CD14-positive monocyte (primary cell): ENCODE data around the gene KRTAP20-4. TPM values are rescaled to one million over a fixed set of nuclear protein-coding genes. Genes with fewer than 3 reads are reported as not detected.

ENCODE experiments used
- DNase-seq, 3 donors: peaks; one replicate each; pipeline ENCODE4 v3.0.0-alpha.2; 2011 to 2022
- H2AFZ ChIP-seq: 2 replicates; pipeline ENCODE4 v1.6.0; 2012; ENCODE audit warnings: mild to moderate bottlenecking, low read depth, low read length, inconsistent platforms; ENCODE audit not compliant: insufficient read depth, poor library complexity, severe bottlenecking
- H3K27ac ChIP-seq, 2 donors: 1 replicate in 1 of 2; 2 replicates in 1 of 2; pipeline ENCODE4 v1.5.1; 2012 to 2013; ENCODE audit warnings: low read length in 2 of 2, control low read depth in 1 of 2, inconsistent platforms in 1 of 2, low read depth in 1 of 2, mild to moderate bottlenecking in 1 of 2
- H3K27me3 ChIP-seq, 2 donors: one replicate each; pipeline versions ENCODE4 v1.6.0 to v1.6.1; 2011 to 2013; ENCODE audit warnings: low read length in 2 of 2; ENCODE audit not compliant: control insufficient read depth in 2 of 2, insufficient read depth in 2 of 2
- H3K36me3 ChIP-seq, 2 donors: replicated peaks in 1 of 2; 1 replicate in 1 of 2; 2 replicates in 1 of 2; pipeline versions ENCODE4 v1.5.1 to v1.6.1; 2012 to 2013; ENCODE audit warnings: low read length in 2 of 2, control low read depth in 1 of 2, inconsistent platforms in 1 of 2, mild to moderate bottlenecking in 1 of 2; ENCODE audit not compliant: insufficient read depth in 2 of 2, control insufficient read depth in 1 of 2
- H3K4me1 ChIP-seq, 2 donors: 1 replicate in 1 of 2; 2 replicates in 1 of 2; pipeline versions ENCODE4 v1.5.1 to v1.6.1; 2012 to 2013; ENCODE audit warnings: low read length in 2 of 2, control low read depth in 1 of 2, inconsistent platforms in 1 of 2, mild to moderate bottlenecking in 1 of 2, moderate library complexity in 1 of 2; ENCODE audit not compliant: insufficient read depth in 2 of 2, control insufficient read depth in 1 of 2
- H3K4me2 ChIP-seq: replicated peaks from 2 replicates; pipeline ENCODE3; 2012; ENCODE audit warnings: low read length, moderate library complexity, mild to moderate bottlenecking; ENCODE audit not compliant: poor library complexity, severe bottlenecking; ENCODE audit errors: extremely low read depth
- H3K4me3 ChIP-seq, 3 experiments: fragments of 200-600 bp in 1 of 3; sonication (generic) in 1 of 3; replicated peaks in 1 of 3; 1 replicate in 2 of 3; 2 replicates in 1 of 3; pipeline ENCODE4 v1.5.1; 2011 to 2013; ENCODE audit warnings: low read length in 3 of 3, mild to moderate bottlenecking in 3 of 3, control low read depth in 2 of 3, low read depth in 2 of 3, inconsistent platforms in 1 of 3, moderate library complexity in 1 of 3
- H3K79me2 ChIP-seq: 2 replicates; pipeline ENCODE4 v1.6.0; 2012; ENCODE audit warnings: mild to moderate bottlenecking, control low read depth, inconsistent platforms, low read length, moderate library complexity; ENCODE audit not compliant: insufficient read depth
- H3K9ac ChIP-seq: 2 replicates; pipeline ENCODE4 v1.6.0; 2017; ENCODE audit warnings: low read length, mild to moderate bottlenecking; ENCODE audit not compliant: insufficient read depth, poor library complexity, severe bottlenecking
- H3K9me3 ChIP-seq, 2 donors: replicated peaks in 1 of 2; 1 replicate in 1 of 2; 2 replicates in 1 of 2; pipeline versions ENCODE4 v1.5.1 to v1.6.1; 2012 to 2013; ENCODE audit warnings: low read length in 2 of 2, control low read depth in 1 of 2; ENCODE audit not compliant: control insufficient read depth in 1 of 2, insufficient read depth in 1 of 2
- H4K20me1 ChIP-seq: 2 replicates; pipeline ENCODE4 v1.6.0; 2012; ENCODE audit warnings: mild to moderate bottlenecking, low read length, control low read depth, moderate library complexity; ENCODE audit not compliant: insufficient read depth
- H3K27ac Mint-ChIP-seq, 7 donors: one replicate each; pipeline ENCODE4 v1.8.0; 2020; ENCODE audit warnings: mild to moderate bottlenecking in 7 of 7, mixed read lengths in 7 of 7, moderate library complexity in 6 of 7, inconsistent platforms in 2 of 7
- H3K27me3 Mint-ChIP-seq, 3 donors: one replicate each; pipeline ENCODE4 v1.8.0; 2021 to 2022; ENCODE audit warnings: low read depth in 3 of 3, mild to moderate bottlenecking in 3 of 3, mixed read lengths in 3 of 3, moderate library complexity in 3 of 3, inconsistent platforms in 1 of 3
- H3K36me3 Mint-ChIP-seq, 2 donors: one replicate each; pipeline ENCODE4 v1.8.0; 2020; ENCODE audit warnings: mixed read lengths in 2 of 2, inconsistent platforms in 1 of 2, mild to moderate bottlenecking in 1 of 2
- H3K4me1 Mint-ChIP-seq: one replicate; pipeline ENCODE4 v1.8.0; 2020; ENCODE audit warnings: mild to moderate bottlenecking, mixed read lengths
- H3K4me3 Mint-ChIP-seq, 2 donors: one replicate each; pipeline ENCODE4 v1.8.0; 2020; ENCODE audit warnings: mild to moderate bottlenecking in 2 of 2, mixed read lengths in 2 of 2, moderate library complexity in 1 of 2
- H3K9me3 Mint-ChIP-seq, 7 donors: one replicate each; pipeline ENCODE4 v1.8.0; 2020 to 2022; ENCODE audit warnings: mixed read lengths in 7 of 7, mild to moderate bottlenecking in 6 of 7, moderate library complexity in 6 of 7, inconsistent platforms in 2 of 7
- CTCF ChIP-seq: fragments of 200-600 bp; IDR thresholded peaks from one replicate; pipeline ENCODE4 v1.8.0; 2022; ENCODE audit warnings: antibody characterized with exemption, mild to moderate bottlenecking
- WGBS: methylation state at CpG from one replicate; pipeline ENCODE4 v1.1.5; 2013; ENCODE audit warnings: missing lambda C conversion rate; ENCODE audit not compliant: insufficient coverage; 5-methylcytosine and 5-hydroxymethylcytosine counted together
- intact Hi-C, 2 donors: fragments of 100-400 bp; cut with micrococcal nuclease; formaldehyde crosslinking; loops; one replicate each; pipeline versions ENCODE4 v1.15.0 to v1.15.1; 2023
- polyA plus RNA-seq, 3 donors: library from polyadenylated mRNA; depleted of rRNA in 1 of 3; unstranded in 2 of 3; stranded (reverse) in 1 of 3; fragments of 300-500 nt in 2 of 3; fragments of >200 nt in 1 of 3; fragmentation: Illumina TruSeq in 2 of 3; gene quantifications; 1 replicate in 2 of 3; 2 replicates in 1 of 3; pipeline ENCODE4 v1.2.3, GENCODE V29; 2012 to 2021

The KRTAP20-4 gene
- polyA plus RNA-seq, 3 donors: not detected

- no peak for TF ChIP-seq CTCF
- H3K9ac ChIP-seq: no peak overlapping the region
- DNase-seq: no peak
- peaks cover 20 to 31% of the 10 kb centered on the region in 2 donors for H3K9me3 ChIP-seq
- no peak overlapping the region for H3K4me3 Mint-ChIP-seq
- intact Hi-C loops: no loop called here
- no peaks in the 10 kb centered on the region for H3K27me3 Mint-ChIP-seq
- H3K4me2 ChIP-seq: no peak overlapping the region
- H2AFZ ChIP-seq: no peak overlapping the region
- H3K36me3 ChIP-seq: no peaks in the 10 kb centered on the region
- H4K20me1 ChIP-seq: no peaks in the 10 kb centered on the region
- H3K27ac ChIP-seq: no peak overlapping the region
- peaks cover 2 to 16% (median 11%) of the 10 kb centered on the region in 7 donors for H3K9me3 Mint-ChIP-seq
- H3K79me2 ChIP-seq: no peaks in the 10 kb centered on the region
- H3K4me3 ChIP-seq: no peak overlapping the region
- H3K36me3 Mint-ChIP-seq: no peaks in the 10 kb centered on the region
- H3K27ac Mint-ChIP-seq: no peak overlapping the region
- no peaks in the 10 kb centered on the region for H3K27me3 ChIP-seq
- H3K4me1 ChIP-seq: no peaks in the 10 kb centered on the region
- H3K4me1 Mint-ChIP-seq: no peaks in the 10 kb centered on the region
Measured at GRCh38 chr21:30620080-30620479, 347 bp upstream of the KRTAP20-4 start.

- H3K4me1 Mint-ChIP-seq: no peaks in the 10 kb centered on the region
- peaks cover 31 to 42% of the 10 kb centered on the region in 2 donors for H3K9me3 ChIP-seq
- H3K36me3 ChIP-seq: no peaks in the 10 kb centered on the region
- no peak overlapping the region for H3K4me2 ChIP-seq
- H3K9ac ChIP-seq: no peak overlapping the region
- no peaks in the 10 kb centered on the region for H4K20me1 ChIP-seq
- DNase-seq: no peak
- no peak for TF ChIP-seq CTCF
- no peaks in the 10 kb centered on the region for H3K4me1 ChIP-seq
- no peaks in the 10 kb centered on the region for H3K79me2 ChIP-seq
- intact Hi-C loops: no loop called here
- H3K4me3 Mint-ChIP-seq: no peak overlapping the region
- no peak overlapping the region for H2AFZ ChIP-seq
- peaks cover 7 to 25% (median 16%) of the 10 kb centered on the region in 7 donors for H3K9me3 Mint-ChIP-seq
- no peaks in the 10 kb centered on the region for H3K36me3 Mint-ChIP-seq
- H3K27me3 ChIP-seq: no peaks in the 10 kb centered on the region
- WGBS: 100% methylated on average over 2 of the region's 3 CpGs
- no peak overlapping the region for H3K27ac ChIP-seq
- no peak overlapping the region for H3K4me3 ChIP-seq
- H3K27me3 Mint-ChIP-seq: no peaks in the 10 kb centered on the region
- H3K27ac Mint-ChIP-seq: no peak overlapping the region
Measured at GRCh38 chr21:30623362-30623761, 2.9 kb downstream of the KRTAP20-4 start.
